HepG2 (cell line): Measurements from ENCODE around the gene ZNF430. TPM values are rescaled to one million over a fixed set of nuclear protein-coding genes. Genes with fewer than 3 reads are reported as not detected.

Source experiments
- ATAC-seq: fragments of 200-7000 bp; cut with Tn5 transposase; 3 replicates; pipeline ENCODE4 v1.9.1; 2020; ENCODE audit warnings: mild to moderate bottlenecking, moderate library complexity
- BruUV-seq: library from RNA; stranded (reverse); fragments of 400-500 nt; replicated peaks from 2 replicates; lab custom pipeline; 2021; lab: Mats Ljungman, UMichigan
- CTCF ChIA-PET: fragments of 300-600 bp; formaldehyde crosslinking; extraction: SDS; loops from one replicate; lab custom pipeline; 2021; ENCODE audit warnings: low total read pairs, inconsistent platforms, low intra/inter-chr PET ratio; lab: Yijun Ruan, JAX
- POLR2A ChIA-PET: fragments of 350-600 bp; sonication (Branson Sonifier 250); formaldehyde crosslinking; loops from one replicate; lab custom pipeline; 2020; ENCODE audit warnings: antibody characterized with exemption, inconsistent platforms; lab: Yijun Ruan, JAX
- DNase-seq: peaks from one replicate; pipeline ENCODE4 v3.0.0-alpha.2; 2015; ENCODE audit warnings: low spot score
- FAIRE-seq: peaks from 3 replicates; lab custom pipeline; 2011; peaks lifted over from hg19 to GRCh38; lab: Jason Lieb, UNC
- H2AFZ ChIP-seq: one replicate; pipeline ENCODE4 v1.6.1; 2011; ENCODE audit warnings: low read length, inconsistent platforms
- H3K27ac ChIP-seq: fragments of 300-600 bp; 3 replicates; pipeline ENCODE4 v1.8.0; 2011; ENCODE audit warnings: mixed run types, mild to moderate bottlenecking, mixed read lengths, low read length, inconsistent platforms; ENCODE audit not compliant: insufficient read depth; ENCODE audit errors: extremely low read length
- H3K27me3 ChIP-seq, 2 experiments: fragments of 200-600 bp in 1 of 2; 2 replicates in 1 of 2; 3 replicates in 1 of 2; pipeline versions ENCODE4 v1.6.0 to v1.8.0; 2011; ENCODE audit warnings: low read length in 2 of 2, mild to moderate bottlenecking in 2 of 2, moderate library complexity in 2 of 2, inconsistent platforms in 1 of 2; ENCODE audit not compliant: insufficient read depth in 2 of 2, control insufficient read depth in 1 of 2
- H3K36me3 ChIP-seq, 2 experiments: fragments of 200-600 bp in 1 of 2; replicated peaks in 1 of 2; 2 replicates in 1 of 2; 3 replicates in 1 of 2; pipeline versions ENCODE4 v1.5.1 to v1.8.0; 2011; ENCODE audit warnings: low read length in 2 of 2, inconsistent platforms in 1 of 2; ENCODE audit not compliant: insufficient read depth in 2 of 2, control insufficient read depth in 1 of 2
- H3K4me1 ChIP-seq: 2 replicates; pipeline ENCODE4 v1.5.1; 2012; ENCODE audit warnings: low read length, inconsistent platforms; ENCODE audit not compliant: insufficient read depth
- H3K4me2 ChIP-seq: 2 replicates; pipeline ENCODE4 v1.6.0; 2011; ENCODE audit warnings: low read depth, low read length, inconsistent platforms
- H3K4me3 ChIP-seq, 3 experiments: fragments of 200-600 bp in 1 of 3; sonication (generic), shearing (Covaris generic) in 1 of 3; replicated peaks in 1 of 3; 2 replicates each; pipeline ENCODE4 v1.5.1; 2011 to 2016; ENCODE audit warnings: low read length in 3 of 3, inconsistent platforms in 2 of 3, low read depth in 2 of 3, mild to moderate bottlenecking in 2 of 3, control low read depth in 1 of 3, mixed read lengths in 1 of 3; ENCODE audit not compliant: insufficient read depth in 1 of 3
- H3K79me2 ChIP-seq: one replicate; pipeline ENCODE4 v1.6.1; 2011; ENCODE audit warnings: low read length, inconsistent platforms; ENCODE audit not compliant: insufficient read depth
- H3K9ac ChIP-seq: 2 replicates; pipeline ENCODE4 v1.6.0; 2011; ENCODE audit warnings: mild to moderate bottlenecking, low read depth, low read length, inconsistent platforms; ENCODE audit not compliant: insufficient read depth
- H3K9me3 ChIP-seq: 2 replicates; pipeline ENCODE4 v1.5.1; 2012; ENCODE audit warnings: mild to moderate bottlenecking, low read length
- H4K20me1 ChIP-seq: 2 replicates; pipeline ENCODE4 v1.6.0; 2011; ENCODE audit warnings: inconsistent platforms, mild to moderate bottlenecking, low read length, moderate library complexity; ENCODE audit not compliant: insufficient read depth
- RFXAP ChIP-seq: sonication (generic); formaldehyde crosslinking; IDR thresholded peaks from 2 replicates; pipeline ENCODE4 v1.4.0; 2020; ENCODE audit warnings: missing genetic modification reagents, borderline replicate concordance
- TBL1XR1 ChIP-seq: fragments of 150-350 bp; IDR thresholded peaks from 2 replicates; pipeline ENCODE4 v1.6.1; 2014; ENCODE audit warnings: borderline replicate concordance, low read length; ENCODE audit not compliant: partially characterized antibody
- ZNF280D ChIP-seq: sonication (generic); formaldehyde crosslinking; IDR thresholded peaks from 2 replicates; pipeline ENCODE4 v1.5.1; 2020; ENCODE audit warnings: mild to moderate bottlenecking, missing genetic modification reagents
- ZNF468 ChIP-seq: sonication (generic); formaldehyde crosslinking; IDR thresholded peaks from 2 replicates; pipeline ENCODE4 v1.8.0; 2022; ENCODE audit warnings: mild to moderate bottlenecking, moderate library complexity, missing genetic modification reagents
- ZNF781 ChIP-seq: sonication (generic); formaldehyde crosslinking; IDR thresholded peaks from 2 replicates; pipeline ENCODE4 v1.5.1; 2020; ENCODE audit warnings: borderline replicate concordance, mild to moderate bottlenecking, missing genetic modification reagents; ENCODE audit errors: not compliant biosample characterization
- ZNF891 ChIP-seq: sonication (generic); formaldehyde crosslinking; IDR thresholded peaks from 2 replicates; pipeline ENCODE4 v1.5.0; 2020; ENCODE audit warnings: mild to moderate bottlenecking, missing genetic modification reagents
- WGBS: methylation state at CpG from one replicate; pipeline ENCODE4 v1.1.6; 2017; ENCODE audit warnings: low lambda C conversion rate; 5-methylcytosine and 5-hydroxymethylcytosine counted together
- in situ Hi-C: cut with HindIII; loops from 2 replicates; pipeline ENCODE4 v1.10.0; 2017; ENCODE audit warnings: low pct_unique_long_range_greater_than_20kb; ENCODE audit not compliant: extremely low pct_ligation_motif_present
- intact Hi-C: fragments of 100-400 bp; cut with micrococcal nuclease; formaldehyde crosslinking; loops from one replicate; pipeline ENCODE4 v1.10.0; 2022; ENCODE audit not compliant: unreplicated experiment
- polyA plus RNA-seq, 8 experiments: library from polyadenylated mRNA; depleted of rRNA in 3 of 8; stranded (reverse) in 7 of 8; unstranded in 1 of 8; fragments of >200 nt; fragmentation: Illumina TruSeq in 4 of 8; extraction: Trizol in 4 of 8; gene quantifications; 2 replicates each; pipeline versions ENCODE4 v1.2.1 to v1.2.3, GENCODE V29; 2011 to 2016; ENCODE audit warnings: low read depth in 4 of 8, missing spikeins in 1 of 8, mixed read lengths in 1 of 8; ENCODE audit not compliant: insufficient read depth in 1 of 8
- total RNA-seq, 5 experiments: library from RNA; depleted of rRNA; stranded (reverse); fragments of >200 nt; fragmentation: Illumina TruSeq; extraction: Trizol; gene quantifications; 2 replicates each; pipeline ENCODE4 v1.2.3, GENCODE V29; 2016; ENCODE audit warnings: low read depth in 1 of 5

Gene ZNF430
- total and polyA plus RNA-seq, 2 of the 13 experiments (the other 11 are each of a cell fraction or from before 2014, with no cell fraction given) = 4.1 to 6.9 TPM

- no peak for TF ChIP-seq ZNF468 (CRISPR knock-in tag)
- no peak for TF ChIP-seq ZNF781
- no peak for TF ChIP-seq ZNF280D (CRISPR knock-in tag)
Measured at GRCh38 chr19:21047716-21048115, 27.3 kb downstream of the ZNF430 start (continued).

DNA sequence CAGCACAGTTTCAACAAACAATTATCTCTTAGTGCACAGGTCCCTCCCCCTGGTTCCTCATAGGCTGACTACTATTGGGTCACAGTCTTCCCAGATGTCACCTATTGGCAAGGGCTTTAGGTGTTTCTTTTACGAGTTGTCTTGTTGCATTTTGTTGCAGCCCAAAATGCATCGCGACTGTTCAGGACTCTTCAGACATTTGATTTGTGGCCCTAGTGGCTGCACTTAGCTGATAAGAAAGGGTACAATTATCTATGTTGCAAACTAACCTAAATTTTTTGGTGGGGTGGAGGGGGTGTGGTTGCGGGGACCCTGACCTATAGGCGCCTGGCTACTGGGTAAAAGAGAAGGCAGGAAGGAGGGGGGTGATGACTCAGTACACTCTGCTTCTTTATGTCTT lies 32.4 kb downstream of the ZNF430 start:
- CTCF ChIA-PET = no interaction called here
- 98% methylated on average over 5 of the region's 5 CpGs for WGBS
- ATAC-seq (no peak), FAIRE-seq (no peak), DNase-seq (no peak)
- intact Hi-C loops (no loop called here), in situ Hi-C loops (no loop called here)
- BruUV-seq = no TSS peak
- Histone ChIP-seq H3K27ac (no peak overlapping the region), H2AFZ (no peak overlapping the region), H4K20me1 (no peaks in the 10 kb centered on the region), H3K27me3 (no peaks in the 10 kb centered on the region), H3K9me3 (no peaks in the 10 kb centered on the region), H3K79me2 (no peaks in the 10 kb centered on the region), H3K36me3 (peaks cover 0 to 14% of the 10 kb centered on the region in 2 experiments; a peak in 3 of 5 replicates), H3K4me2 (no peak overlapping the region)
- POLR2A ChIA-PET = no interaction called here
- no peak for TF ChIP-seq RFXAP (CRISPR knock-in tag)
- no peak for TF ChIP-seq ZNF891 (CRISPR knock-in tag)
- TF ChIP-seq TBL1XR1 = no peak
- TF ChIP-seq, all 625 proteins: peak for 0
- no peak overlapping the region for H3K9ac ChIP-seq
- no peak overlapping the region for H3K4me3 ChIP-seq
- H3K4me1 ChIP-seq = no peaks in the 10 kb centered on the region
